GM12878 (cell line): ENCODE results near the gene NME7.

Source experiments
- MYC ChIP-seq: IDR thresholded peaks from 2 replicates; pipeline ENCODE4 v1.6.1; 2011; ENCODE audit warnings: mild to moderate bottlenecking, low read length, moderate library complexity, inconsistent platforms; ENCODE audit not compliant: insufficient read depth, insufficient replicate concordance, insufficient read length, severe bottlenecking
- NR2F1 ChIP-seq: fragments of 450-650 bp; conservative IDR thresholded peaks from 2 replicates; pipeline ENCODE4 v1.6.1; 2017; ENCODE audit warnings: mild to moderate bottlenecking
- POLR2A ChIP-seq: IDR thresholded peaks from 2 replicates; pipeline ENCODE4 v1.6.1; 2011; ENCODE audit warnings: low read depth, mild to moderate bottlenecking, low read length
- SIN3A ChIP-seq: IDR thresholded peaks from 2 replicates; pipeline ENCODE4 v1.6.1; 2012; ENCODE audit warnings: low read depth, low read length, improper control_type of control experiment
- ZNF24 ChIP-seq: fragments of 450-650 bp; IDR thresholded peaks from 2 replicates; pipeline ENCODE4 v1.6.1; 2017; ENCODE audit warnings: antibody characterized with exemption, mild to moderate bottlenecking
- TF ChIP-seq, protein P1 (sequence below), 3 experiments: IDR thresholded peaks in 2 of 3; conservative IDR thresholded peaks in 1 of 3; 2 replicates each; pipeline ENCODE4 v1.5.1; 2011; ENCODE audit warnings: low read depth in 3 of 3, low read length in 3 of 3, mild to moderate bottlenecking in 3 of 3, control low read depth in 2 of 3, moderate library complexity in 2 of 3, inconsistent platforms in 1 of 3, mixed read lengths in 1 of 3; ENCODE audit not compliant: control insufficient read depth in 2 of 3, insufficient read depth in 1 of 3; ENCODE audit errors: extremely low read depth in 1 of 3

DNA sequence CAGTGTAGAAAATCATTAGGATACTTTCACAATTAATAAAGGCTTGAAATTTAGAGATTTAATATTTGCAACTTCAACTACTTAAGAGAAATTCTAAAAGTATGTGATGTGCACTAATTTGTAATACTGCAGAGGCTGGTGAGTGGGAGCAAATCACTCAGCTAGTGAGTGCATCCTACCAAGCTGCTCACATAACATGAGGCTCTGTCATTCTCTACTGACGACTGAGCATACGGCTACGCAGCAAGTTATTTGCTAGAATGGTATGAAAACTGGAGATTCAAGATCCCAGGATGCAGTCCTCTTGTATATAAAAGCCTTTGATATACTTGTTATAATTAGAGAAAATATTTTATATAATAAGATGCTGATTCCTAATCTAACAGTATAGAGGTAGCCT lies 171.0 kb downstream of the NME7 start:
- TF ChIP-seq POLR2A: no peak
- TF ChIP-seq MYC: no peak
- TF ChIP-seq SIN3A: no peak
- no peak for TF ChIP-seq NR2F1
- TF ChIP-seq, protein P1, sequence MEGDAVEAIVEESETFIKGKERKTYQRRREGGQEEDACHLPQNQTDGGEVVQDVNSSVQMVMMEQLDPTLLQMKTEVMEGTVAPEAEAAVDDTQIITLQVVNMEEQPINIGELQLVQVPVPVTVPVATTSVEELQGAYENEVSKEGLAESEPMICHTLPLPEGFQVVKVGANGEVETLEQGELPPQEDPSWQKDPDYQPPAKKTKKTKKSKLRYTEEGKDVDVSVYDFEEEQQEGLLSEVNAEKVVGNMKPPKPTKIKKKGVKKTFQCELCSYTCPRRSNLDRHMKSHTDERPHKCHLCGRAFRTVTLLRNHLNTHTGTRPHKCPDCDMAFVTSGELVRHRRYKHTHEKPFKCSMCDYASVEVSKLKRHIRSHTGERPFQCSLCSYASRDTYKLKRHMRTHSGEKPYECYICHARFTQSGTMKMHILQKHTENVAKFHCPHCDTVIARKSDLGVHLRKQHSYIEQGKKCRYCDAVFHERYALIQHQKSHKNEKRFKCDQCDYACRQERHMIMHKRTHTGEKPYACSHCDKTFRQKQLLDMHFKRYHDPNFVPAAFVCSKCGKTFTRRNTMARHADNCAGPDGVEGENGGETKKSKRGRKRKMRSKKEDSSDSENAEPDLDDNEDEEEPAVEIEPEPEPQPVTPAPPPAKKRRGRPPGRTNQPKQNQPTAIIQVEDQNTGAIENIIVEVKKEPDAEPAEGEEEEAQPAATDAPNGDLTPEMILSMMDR (IDR thresholded peaks at IDR 0.05 in 2 of 3, conservative IDR thresholded peaks at IDR 0.05 in 1 of 3; ENCODE audit: control insufficient read depth in 2 of 3, extremely low read depth in 1 of 3, insufficient read depth in 1 of 3, low read depth in 3 of 3, low read length in 3 of 3): no peak
- no peak for TF ChIP-seq ZNF24
